Astrocyte (in vitro differentiated cells and primary cell): ENCODE data around the gene RBM44. TPM values are rescaled to one million over a fixed set of nuclear protein-coding genes. Genes with fewer than 3 reads are reported as not detected.

Source experiments
- DNase-seq: peaks from one replicate; pipeline ENCODE4 v3.0.0-alpha.2; 2010; ENCODE audit warnings: low read depth
- FAIRE-seq: peaks from 2 replicates; lab custom pipeline; 2011; peaks lifted over from hg19 to GRCh38; lab: Jason Lieb, UNC
- H2AFZ ChIP-seq: 2 replicates; pipeline ENCODE4 v1.6.0; 2012; ENCODE audit warnings: low read depth, low read length, inconsistent platforms
- H3K27ac ChIP-seq: 2 replicates; pipeline ENCODE4 v1.5.1; 2011; ENCODE audit warnings: low read depth, low read length, inconsistent platforms
- H3K27me3 ChIP-seq: 2 replicates; pipeline ENCODE4 v1.6.0; 2011; ENCODE audit warnings: low read length, inconsistent platforms; ENCODE audit not compliant: insufficient read depth
- H3K36me3 ChIP-seq: 2 replicates; pipeline ENCODE4 v1.5.1; 2011; ENCODE audit warnings: low read length, inconsistent platforms; ENCODE audit not compliant: insufficient read depth
- H3K4me1 ChIP-seq: 2 replicates; pipeline ENCODE4 v1.5.1; 2011; ENCODE audit warnings: low read length, inconsistent platforms; ENCODE audit not compliant: insufficient read depth
- H3K4me2 ChIP-seq: 2 replicates; pipeline ENCODE4 v1.6.0; 2012; ENCODE audit warnings: low read length, inconsistent platforms
- H3K4me3 ChIP-seq: 2 replicates; pipeline ENCODE4 v1.5.1; 2011; ENCODE audit warnings: low read depth, mild to moderate bottlenecking, low read length, inconsistent platforms; ENCODE audit not compliant: insufficient read depth
- H3K79me2 ChIP-seq: 2 replicates; pipeline ENCODE4 v1.6.0; 2012; ENCODE audit warnings: mild to moderate bottlenecking, low read length, inconsistent platforms; ENCODE audit not compliant: insufficient read depth
- H3K9ac ChIP-seq: 2 replicates; pipeline ENCODE4 v1.6.0; 2012; ENCODE audit warnings: mild to moderate bottlenecking, low read length, inconsistent platforms
- H3K9me3 ChIP-seq: 2 replicates; pipeline ENCODE4 v1.5.1; 2012; ENCODE audit warnings: low read depth, mild to moderate bottlenecking, low read length, inconsistent platforms; ENCODE audit not compliant: insufficient read depth
- H4K20me1 ChIP-seq: 2 replicates; pipeline ENCODE4 v1.6.0; 2012; ENCODE audit warnings: low read length, inconsistent platforms; ENCODE audit not compliant: insufficient read depth
- H3K27ac Mint-ChIP-seq: one replicate; pipeline ENCODE4 v1.8.0; 2021; ENCODE audit warnings: mild to moderate bottlenecking, mixed read lengths; ENCODE audit not compliant: unreplicated experiment
- H3K27me3 Mint-ChIP-seq: one replicate; pipeline ENCODE4 v1.8.0; 2021; ENCODE audit warnings: low read depth, mixed read lengths; ENCODE audit not compliant: unreplicated experiment
- H3K36me3 Mint-ChIP-seq: one replicate; pipeline ENCODE4 v1.8.0; 2021; ENCODE audit warnings: low read depth, mixed read lengths; ENCODE audit not compliant: unreplicated experiment
- H3K4me1 Mint-ChIP-seq: one replicate; pipeline ENCODE4 v1.8.0; 2021; ENCODE audit warnings: low read depth, mixed read lengths; ENCODE audit not compliant: unreplicated experiment
- H3K4me3 Mint-ChIP-seq: one replicate; pipeline ENCODE4 v1.8.0; 2021; ENCODE audit warnings: mild to moderate bottlenecking, moderate library complexity, mixed read lengths; ENCODE audit not compliant: unreplicated experiment
- H3K9me3 Mint-ChIP-seq: one replicate; pipeline ENCODE4 v1.8.0; 2021; ENCODE audit warnings: mild to moderate bottlenecking, mixed read lengths; ENCODE audit not compliant: unreplicated experiment
- EZH2 ChIP-seq: IDR thresholded peaks from 2 replicates; pipeline ENCODE4 v1.6.1; 2012; ENCODE audit warnings: mild to moderate bottlenecking, low read length, inconsistent platforms; ENCODE audit not compliant: insufficient read depth
- total RNA-seq: library from RNA; stranded (reverse); gene quantifications from 2 replicates; pipeline ENCODE4 v1.2.1, GENCODE V29; 2021
- TF ChIP-seq, protein P1 (sequence below): IDR thresholded peaks from 2 replicates; pipeline ENCODE4 v1.5.1; 2011; ENCODE audit warnings: low read depth, mild to moderate bottlenecking, inconsistent platforms, low read length, moderate library complexity; ENCODE audit not compliant: insufficient read depth

Gene RBM44
- total RNA-seq, 1 donor from 2014 or later = 0.32 TPM

DNA sequence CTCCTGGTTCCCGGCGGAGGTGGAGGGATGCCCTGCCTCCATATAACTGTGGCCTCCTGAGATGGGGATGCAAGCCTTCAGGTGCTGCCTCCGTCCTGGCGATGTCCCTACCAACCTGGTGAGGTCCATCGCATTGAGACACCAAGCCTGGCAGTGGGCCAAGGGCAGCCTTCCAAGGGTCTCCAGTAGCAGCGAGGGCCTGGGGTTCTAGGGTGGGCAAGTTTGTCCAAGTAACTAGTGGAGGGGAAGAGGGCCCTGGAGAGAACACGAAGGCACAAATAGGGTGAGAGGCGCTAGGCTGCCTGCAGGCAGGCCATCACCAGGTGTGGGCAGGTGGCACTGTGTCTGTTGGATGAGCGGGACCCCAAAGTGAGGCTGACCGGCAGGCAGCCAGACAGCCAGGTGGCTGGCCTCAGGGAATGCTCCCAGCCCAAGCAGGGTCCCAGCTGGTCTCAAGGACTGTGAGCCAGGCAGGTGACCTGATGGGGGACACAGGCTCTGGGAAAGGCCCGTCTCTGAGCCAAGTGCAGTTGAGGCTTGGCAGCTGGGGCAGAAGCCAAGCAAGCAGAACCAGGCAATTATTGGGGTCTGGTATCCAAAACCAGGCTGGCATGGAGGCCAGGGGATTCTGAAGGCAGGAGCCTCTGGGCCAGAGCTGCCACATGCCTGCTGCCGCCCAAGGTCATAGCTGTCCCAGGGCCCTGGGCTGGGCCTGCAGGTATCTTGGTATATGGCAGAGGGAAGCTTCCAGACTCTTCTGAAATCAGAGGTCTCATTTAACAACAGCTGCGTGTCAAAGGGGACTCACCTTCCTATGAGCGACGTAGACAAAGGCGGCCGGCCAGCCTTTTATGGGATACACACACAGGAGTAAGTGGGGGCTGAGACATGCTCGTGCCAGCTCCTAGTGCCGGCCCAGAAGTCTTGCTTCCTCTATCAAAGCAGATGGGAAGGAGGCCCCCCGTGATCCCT, 84.2 kb downstream of the RBM44 start:
- no peaks in the 10 kb centered on the region for H3K36me3 ChIP-seq
- Mint-ChIP-seq H3K4me3 (no peak overlapping the region), H3K9me3 (no peaks in the 10 kb centered on the region), H3K27ac (no peak overlapping the region), H3K36me3 (peaks cover 9% of the 10 kb centered on the region), H3K4me1 (no peaks in the 10 kb centered on the region), H3K27me3 (no peaks in the 10 kb centered on the region)
- no peak overlapping the region for H3K27ac ChIP-seq
- no peaks in the 10 kb centered on the region for H3K9me3 ChIP-seq
- H3K79me2 ChIP-seq = no peaks in the 10 kb centered on the region
- TF ChIP-seq, protein P1, sequence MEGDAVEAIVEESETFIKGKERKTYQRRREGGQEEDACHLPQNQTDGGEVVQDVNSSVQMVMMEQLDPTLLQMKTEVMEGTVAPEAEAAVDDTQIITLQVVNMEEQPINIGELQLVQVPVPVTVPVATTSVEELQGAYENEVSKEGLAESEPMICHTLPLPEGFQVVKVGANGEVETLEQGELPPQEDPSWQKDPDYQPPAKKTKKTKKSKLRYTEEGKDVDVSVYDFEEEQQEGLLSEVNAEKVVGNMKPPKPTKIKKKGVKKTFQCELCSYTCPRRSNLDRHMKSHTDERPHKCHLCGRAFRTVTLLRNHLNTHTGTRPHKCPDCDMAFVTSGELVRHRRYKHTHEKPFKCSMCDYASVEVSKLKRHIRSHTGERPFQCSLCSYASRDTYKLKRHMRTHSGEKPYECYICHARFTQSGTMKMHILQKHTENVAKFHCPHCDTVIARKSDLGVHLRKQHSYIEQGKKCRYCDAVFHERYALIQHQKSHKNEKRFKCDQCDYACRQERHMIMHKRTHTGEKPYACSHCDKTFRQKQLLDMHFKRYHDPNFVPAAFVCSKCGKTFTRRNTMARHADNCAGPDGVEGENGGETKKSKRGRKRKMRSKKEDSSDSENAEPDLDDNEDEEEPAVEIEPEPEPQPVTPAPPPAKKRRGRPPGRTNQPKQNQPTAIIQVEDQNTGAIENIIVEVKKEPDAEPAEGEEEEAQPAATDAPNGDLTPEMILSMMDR = no peak
- TF ChIP-seq EZH2 = no peak
- H3K4me2 ChIP-seq = no peak overlapping the region
- H3K27me3 ChIP-seq = no peaks in the 10 kb centered on the region
- DNase-seq (no peak), FAIRE-seq (no peak)
- H3K4me1 ChIP-seq = peaks cover 4% of the 10 kb centered on the region
- no peak overlapping the region for H3K4me3 ChIP-seq
- H4K20me1 ChIP-seq = no peaks in the 10 kb centered on the region
- no peak overlapping the region for H3K9ac ChIP-seq
- no peak overlapping the region for H2AFZ ChIP-seq

DNA sequence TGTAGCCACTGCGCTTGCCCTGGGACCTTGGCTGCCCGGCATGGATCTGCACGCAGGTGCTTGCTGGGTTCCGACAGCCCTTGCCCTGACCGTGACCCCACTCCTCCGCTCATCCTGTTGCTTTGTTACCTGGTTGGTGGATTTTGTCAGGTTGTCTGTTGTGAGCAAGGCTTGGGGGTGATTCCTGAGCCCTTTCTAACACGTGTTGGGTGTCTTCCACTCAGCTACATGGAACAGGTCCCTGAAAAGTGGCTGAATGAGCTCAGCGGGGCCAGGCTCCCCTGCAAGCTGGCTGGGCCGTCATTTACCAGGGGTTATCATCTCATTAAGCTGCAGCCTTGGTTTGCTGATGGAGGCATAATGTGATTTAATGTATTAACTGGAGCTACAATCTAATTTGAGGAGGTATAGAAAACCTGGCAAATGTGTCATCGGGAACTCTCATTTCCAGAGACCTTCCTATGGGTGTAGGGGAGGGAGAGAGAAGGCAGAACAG, 85.4 kb downstream of the RBM44 start:
- Histone ChIP-seq H4K20me1 (no peaks in the 10 kb centered on the region), H3K27me3 (no peaks in the 10 kb centered on the region), H3K9ac (no peak overlapping the region), H3K4me1 (peaks cover 4% of the 10 kb centered on the region), H3K4me3 (no peak overlapping the region), H3K4me2 (no peak overlapping the region), H3K79me2 (no peaks in the 10 kb centered on the region), H2AFZ (no peak overlapping the region), H3K9me3 (no peaks in the 10 kb centered on the region), H3K36me3 (no peaks in the 10 kb centered on the region), H3K27ac (no peak overlapping the region)
- TF ChIP-seq, protein P1 = no peak
- TF ChIP-seq EZH2 = no peak
- Mint-ChIP-seq H3K36me3 (peaks cover 7% of the 10 kb centered on the region), H3K9me3 (no peaks in the 10 kb centered on the region), H3K4me3 (no peak overlapping the region), H3K27me3 (no peaks in the 10 kb centered on the region), H3K27ac (no peak overlapping the region), H3K4me1 (peaks cover 5% of the 10 kb centered on the region)
- no peak for DNase-seq
- no peak for FAIRE-seq
